ENCODE measurements around the gene MN1. TPM values are rescaled to one million over a fixed set of nuclear protein-coding genes. Genes with fewer than 3 reads are reported as not detected.

MN1 gene
- polyA plus RNA-seq, 3 donors, result 0.06 to 0.38 (median 0.29) TPM

GRCh38 chr22:27775758-27776649 lies 25.6 kb downstream of the MN1 start:
- peak overlapping the region in 1 of 2 donors; percentile 49 for H3K4me3 Mint-ChIP-seq
- H3K27me3 Mint-ChIP-seq (ENCODE audit: low read depth in 3 of 3), result peaks cover 15 to 24% (median 17%) of the 10 kb centered on the region in 3 donors
- peak overlapping the region in 1 of 7 donors; percentile 22 for H3K27ac Mint-ChIP-seq
- Histone ChIP-seq H2AFZ (ENCODE audit: insufficient read depth, low read depth, low read length, poor library complexity, severe bottlenecking) (peak overlapping the region; percentile 4), H3K27ac (ENCODE audit: low read depth in 1 of 2, low read length in 2 of 2) (no peak overlapping the region), H3K9me3 (replicated peaks in 1 of 2; ENCODE audit: control insufficient read depth in 1 of 2, insufficient read depth in 1 of 2, low read length in 2 of 2) (no peaks in the 10 kb centered on the region), H3K9ac (ENCODE audit: insufficient read depth, low read length, poor library complexity, severe bottlenecking) (no peak overlapping the region), H3K4me3 (replicated peaks in 1 of 3; ENCODE audit: low read depth in 2 of 3, low read length in 3 of 3) (no peak overlapping the region), H3K4me1 (ENCODE audit: control insufficient read depth in 1 of 2, insufficient read depth in 2 of 2, low read length in 2 of 2) (peaks cover 0 to 4% of the 10 kb centered on the region in 2 donors), H4K20me1 (ENCODE audit: insufficient read depth, low read length) (no peaks in the 10 kb centered on the region), H3K4me2 (replicated peaks; ENCODE audit: extremely low read depth, low read length, poor library complexity, severe bottlenecking) (no peak overlapping the region), H3K79me2 (ENCODE audit: insufficient read depth, low read length) (no peaks in the 10 kb centered on the region), H3K27me3 (ENCODE audit: control insufficient read depth in 2 of 2, insufficient read depth in 2 of 2, low read length in 2 of 2) (no peaks in the 10 kb centered on the region), H3K36me3 (replicated peaks in 1 of 2; ENCODE audit: control insufficient read depth in 1 of 2, insufficient read depth in 2 of 2, low read length in 2 of 2) (no peaks in the 10 kb centered on the region)
- intact Hi-C loops (cut with micrococcal nuclease), result no loop called here
- H3K4me1 Mint-ChIP-seq, result peaks cover 21% of the 10 kb centered on the region
- no peaks in the 10 kb centered on the region for H3K36me3 Mint-ChIP-seq
- no peak for DNase-seq
- 6% methylated on average over 7 of the region's 17 CpGs for WGBS (ENCODE audit: insufficient coverage)
- TF ChIP-seq CTCF (IDR thresholded peaks at IDR 0.05), result no peak
- no peaks in the 10 kb centered on the region for H3K9me3 Mint-ChIP-seq

- WGBS (ENCODE audit: insufficient coverage), result 85% methylated on average over 12 of the region's 18 CpGs
These were observed 26.4 kb downstream of the MN1 start for GRCh38 chr22:27775087-27775698.

More at GRCh38 chr22:27775087-27775698, 26.4 kb downstream of the MN1 start:
- Mint-ChIP-seq H3K4me1 (peaks cover 21% of the 10 kb centered on the region), H3K36me3 (no peaks in the 10 kb centered on the region), H3K27ac (no peak overlapping the region), H3K4me3 (peak overlapping the region in 1 of 2 donors; percentile 49), H3K9me3 (no peaks in the 10 kb centered on the region), H3K27me3 (ENCODE audit: low read depth in 3 of 3) (peaks cover 15 to 24% (median 17%) of the 10 kb centered on the region in 3 donors)
- no peak overlapping the region for H2AFZ ChIP-seq (ENCODE audit: insufficient read depth, low read depth, low read length, poor library complexity, severe bottlenecking)
- DNase-seq, result no peak
- no peaks in the 10 kb centered on the region for H3K27me3 ChIP-seq (ENCODE audit: control insufficient read depth in 2 of 2, insufficient read depth in 2 of 2, low read length in 2 of 2)
- H3K9ac ChIP-seq (ENCODE audit: insufficient read depth, low read length, poor library complexity, severe bottlenecking), result no peak overlapping the region
- H4K20me1 ChIP-seq (ENCODE audit: insufficient read depth, low read length), result no peaks in the 10 kb centered on the region
- no peak overlapping the region for H3K27ac ChIP-seq (ENCODE audit: low read depth in 1 of 2, low read length in 2 of 2)
- peaks cover 0 to 4% of the 10 kb centered on the region in 2 donors for H3K4me1 ChIP-seq (ENCODE audit: control insufficient read depth in 1 of 2, insufficient read depth in 2 of 2, low read length in 2 of 2)
- TF ChIP-seq CTCF (IDR thresholded peaks at IDR 0.05), result no peak
- H3K4me3 ChIP-seq (replicated peaks in 1 of 3; ENCODE audit: low read depth in 2 of 3, low read length in 3 of 3), result no peak overlapping the region
- intact Hi-C loops (cut with micrococcal nuclease), result no loop called here
- H3K79me2 ChIP-seq (ENCODE audit: insufficient read depth, low read length), result no peaks in the 10 kb centered on the region
- no peak overlapping the region for H3K4me2 ChIP-seq (replicated peaks; ENCODE audit: extremely low read depth, low read length, poor library complexity, severe bottlenecking)
- H3K36me3 ChIP-seq (replicated peaks in 1 of 2; ENCODE audit: control insufficient read depth in 1 of 2, insufficient read depth in 2 of 2, low read length in 2 of 2), result no peaks in the 10 kb centered on the region
- H3K9me3 ChIP-seq (replicated peaks in 1 of 2; ENCODE audit: control insufficient read depth in 1 of 2, insufficient read depth in 1 of 2, low read length in 2 of 2), result no peaks in the 10 kb centered on the region

Measured in CD14-positive monocyte (primary cell).